ENCODE measurements around the gene CDC42BPA. TPM values are rescaled to one million over a fixed set of nuclear protein-coding genes. Genes with fewer than 3 reads are reported as not detected.

Gene CDC42BPA
- polyA plus RNA-seq, 1 donor (not counting 4 experiments of a cell fraction or from before 2014, with no cell fraction given): 9.2 TPM

GRCh38 chr1:227058321-227058751 is 260.0 kb downstream of the CDC42BPA start:
- no peak overlapping the region for H3K9ac ChIP-seq (ENCODE audit: control insufficient read depth, extremely low read depth, insufficient read depth, low read length)
- dilution Hi-C loops (cut with MboI; ENCODE audit: extremely low pct_ligation_motif_present, low sequenced_read_pairs): no loop called here
- peak overlapping the region; percentile 49 for H2AFZ ChIP-seq (ENCODE audit: control insufficient read depth, low read length)
- TF ChIP-seq EZH2 (IDR thresholded peaks at IDR 0.05; ENCODE audit: low read length) (no peak), CTCF (optimal IDR thresholded peaks at IDR 0.05 in 1 of 3, IDR thresholded peaks at IDR 0.05 in 1 of 3, conservative IDR thresholded peaks at IDR 0.05 in 1 of 3; ENCODE audit: extremely low read depth in 1 of 3, insufficient read depth in 2 of 3, low read length in 3 of 3) (no peak)
- H3K79me2 ChIP-seq (ENCODE audit: control insufficient read depth, insufficient read depth, low read length): no peaks in the 10 kb centered on the region
- peak; percentile 67 for FAIRE-seq
- H3K27ac ChIP-seq (ENCODE audit: control insufficient read depth, insufficient read depth, low read length): peak overlapping the region; percentile 54
- H3K4me1 ChIP-seq (ENCODE audit: control insufficient read depth, extremely low read depth, insufficient read depth, low read length): peaks cover 13% of the 10 kb centered on the region
- H3K27me3 ChIP-seq (ENCODE audit: control insufficient read depth, extremely low read depth, insufficient read depth, low read length): no peaks in the 10 kb centered on the region
- H3K4me2 ChIP-seq (ENCODE audit: control insufficient read depth, extremely low read depth, insufficient read depth, low read depth, low read length): peak overlapping the region; percentile 37
- H4K20me1 ChIP-seq (ENCODE audit: control insufficient read depth, extremely low read depth, insufficient read depth, low read length): no peaks in the 10 kb centered on the region
- H3K9me1 ChIP-seq (ENCODE audit: control insufficient read depth, extremely low read depth, insufficient read depth, low read length): no peaks in the 10 kb centered on the region
- H3K4me3 ChIP-seq (ENCODE audit: control insufficient read depth in 2 of 3, extremely low read depth in 1 of 3, insufficient read depth in 2 of 3, low read depth in 1 of 3, low read length in 3 of 3): no peak overlapping the region
- DNase-seq (ENCODE audit: low read depth, low spot score): peak; percentile 19
- no peaks in the 10 kb centered on the region for H3K36me3 ChIP-seq (ENCODE audit: control insufficient read depth in 2 of 2, extremely low read depth in 1 of 2, insufficient read depth in 2 of 2, low read length in 2 of 2)
- H3K9me3 ChIP-seq (ENCODE audit: control insufficient read depth, low read depth, low read length): no peaks in the 10 kb centered on the region

- dilution Hi-C loops (cut with MboI; ENCODE audit: extremely low pct_ligation_motif_present, low sequenced_read_pairs): no loop called here
- Histone ChIP-seq H3K9ac (ENCODE audit: control insufficient read depth, extremely low read depth, insufficient read depth, low read length) (no peak overlapping the region), H3K27me3 (ENCODE audit: control insufficient read depth, extremely low read depth, insufficient read depth, low read length) (no peaks in the 10 kb centered on the region), H3K27ac (ENCODE audit: control insufficient read depth, insufficient read depth, low read length) (no peak overlapping the region), H3K36me3 (ENCODE audit: control insufficient read depth in 2 of 2, extremely low read depth in 1 of 2, insufficient read depth in 2 of 2, low read length in 2 of 2) (no peaks in the 10 kb centered on the region), H3K4me1 (ENCODE audit: control insufficient read depth, extremely low read depth, insufficient read depth, low read length) (no peaks in the 10 kb centered on the region), H3K4me2 (ENCODE audit: control insufficient read depth, extremely low read depth, insufficient read depth, low read depth, low read length) (no peak overlapping the region), H3K9me1 (ENCODE audit: control insufficient read depth, extremely low read depth, insufficient read depth, low read length) (no peaks in the 10 kb centered on the region), H3K9me3 (ENCODE audit: control insufficient read depth, low read depth, low read length) (no peaks in the 10 kb centered on the region), H2AFZ (ENCODE audit: control insufficient read depth, low read length) (no peak overlapping the region), H3K4me3 (ENCODE audit: control insufficient read depth in 2 of 3, extremely low read depth in 1 of 3, insufficient read depth in 2 of 3, low read depth in 1 of 3, low read length in 3 of 3) (no peak overlapping the region), H4K20me1 (ENCODE audit: control insufficient read depth, extremely low read depth, insufficient read depth, low read length) (no peaks in the 10 kb centered on the region), H3K79me2 (ENCODE audit: control insufficient read depth, insufficient read depth, low read length) (no peaks in the 10 kb centered on the region)
- no peak for FAIRE-seq
- DNase-seq (ENCODE audit: low read depth, low spot score): no peak
- TF ChIP-seq CTCF (optimal IDR thresholded peaks at IDR 0.05 in 1 of 3, IDR thresholded peaks at IDR 0.05 in 1 of 3, conservative IDR thresholded peaks at IDR 0.05 in 1 of 3; ENCODE audit: extremely low read depth in 1 of 3, insufficient read depth in 2 of 3, low read length in 3 of 3): no peak
- no peak for TF ChIP-seq EZH2 (IDR thresholded peaks at IDR 0.05; ENCODE audit: low read length)
These were observed 269.0 kb downstream of the CDC42BPA start for GRCh38 chr1:227049253-227049652.
